Right lung (tissue), 5 donors: ENCODE measurements around the gene SASH3. TPM values are rescaled to one million over a fixed set of nuclear protein-coding genes. Genes with fewer than 3 reads are reported as not detected.

Experiments
- DNase-seq, 2 donors: peaks; one replicate each; pipeline ENCODE4 v3.0.0-alpha.2; 2013
- polyA plus RNA-seq, 5 donors: library from polyadenylated mRNA; unstranded; fragments of 120-200 nt; gene quantifications; one replicate each; pipeline versions ENCODE4 v1.2.1 to v1.2.3, GENCODE V29; 2013; ENCODE audit warnings: inconsistent platforms in 1 of 5, low replicate concordance in 1 of 5; ENCODE audit not compliant: insufficient read length in 5 of 5, insufficient read depth in 1 of 5

The SASH3 gene
- polyA plus RNA-seq, 5 donors = 2.8 to 4.1 (median 3.4) TPM

DNA sequence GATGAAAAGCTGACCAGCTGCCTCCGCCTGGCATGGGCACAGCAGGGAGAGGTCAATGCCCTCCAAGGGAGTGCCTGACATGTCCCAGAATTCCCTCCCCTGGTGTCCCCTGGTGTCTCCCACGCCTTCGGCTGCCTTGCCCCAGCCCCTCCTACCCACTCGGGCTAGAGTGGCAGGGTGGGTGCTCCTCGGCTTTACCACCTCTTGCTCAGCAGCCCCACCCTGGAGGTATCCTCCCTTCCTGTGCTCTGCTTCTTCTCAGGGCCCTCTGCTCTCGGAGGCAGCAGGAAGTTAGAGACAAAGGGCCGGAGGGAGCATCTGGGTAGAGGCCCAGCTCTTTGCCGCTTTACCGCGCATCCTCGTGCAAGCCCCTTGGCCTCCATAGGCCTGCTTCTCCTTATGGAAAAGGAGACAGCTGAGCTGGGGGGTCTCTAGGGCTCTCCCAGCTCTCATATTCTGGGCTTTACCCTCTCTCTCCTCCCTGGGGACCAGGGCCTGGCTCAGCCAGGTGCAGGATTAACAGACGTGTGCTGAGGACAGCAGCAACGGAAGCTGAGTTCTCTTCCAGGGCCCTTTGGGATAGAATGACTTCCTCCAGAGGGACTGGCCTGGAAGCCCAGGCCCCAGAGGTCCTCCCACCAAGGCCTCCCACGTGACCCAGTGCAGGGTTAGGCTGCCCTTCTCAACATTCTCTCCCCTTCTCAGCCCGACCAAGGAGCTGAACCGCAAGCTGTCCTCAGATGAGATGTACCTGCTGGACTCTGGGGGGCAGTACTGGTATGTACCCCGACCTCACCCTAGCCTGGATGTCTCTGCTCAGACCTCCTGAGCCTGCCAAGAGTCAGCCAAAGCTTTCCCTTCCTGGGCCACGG, 23.7 kb upstream of the SASH3 start:
- no peak for DNase-seq

DNA sequence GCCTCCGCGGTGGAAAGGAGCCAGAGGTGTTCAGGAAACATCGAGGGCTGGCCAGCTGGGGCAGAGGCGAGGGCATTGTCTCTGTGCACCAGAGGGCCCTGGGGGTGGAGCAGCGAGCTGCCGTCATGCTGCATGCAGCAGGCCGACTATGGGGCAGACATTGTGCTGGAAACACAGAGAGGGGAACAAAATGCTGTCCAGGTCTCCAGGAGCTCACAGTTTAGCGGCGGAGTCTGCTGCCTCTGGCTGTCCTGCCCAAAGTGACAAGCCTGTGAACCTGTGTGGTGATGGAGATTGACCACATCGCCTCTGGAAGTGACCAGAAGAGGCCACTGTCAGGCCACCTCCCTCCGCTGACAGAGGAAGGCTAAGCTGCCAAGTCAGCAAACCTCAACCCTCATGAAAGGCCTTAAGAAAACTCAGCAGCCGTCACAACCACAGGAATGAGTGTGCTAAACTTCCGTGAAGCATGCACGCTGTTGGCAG, 20.1 kb upstream of the SASH3 start:
- DNase-seq = no peak

DNA sequence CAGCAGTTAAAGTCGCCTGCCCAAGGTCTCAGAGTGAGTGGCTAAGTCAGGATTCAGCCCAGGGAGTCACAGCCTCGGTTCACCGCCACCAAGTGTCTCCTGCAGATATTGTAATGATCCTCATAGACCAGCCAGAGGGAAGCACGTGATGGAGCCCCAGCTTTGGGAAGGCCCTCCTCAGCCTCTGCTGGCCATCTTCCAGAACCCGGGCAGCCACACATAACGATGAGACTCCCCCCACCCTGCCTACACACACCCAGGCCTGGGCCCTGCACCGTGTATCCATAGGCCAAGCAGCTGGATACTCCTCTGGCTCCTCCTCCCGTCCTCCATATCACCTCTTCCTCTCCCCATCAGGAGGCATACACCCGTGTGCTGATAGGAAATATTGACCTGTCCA, 19.6 kb upstream of the SASH3 start:
- DNase-seq = no peak

DNA sequence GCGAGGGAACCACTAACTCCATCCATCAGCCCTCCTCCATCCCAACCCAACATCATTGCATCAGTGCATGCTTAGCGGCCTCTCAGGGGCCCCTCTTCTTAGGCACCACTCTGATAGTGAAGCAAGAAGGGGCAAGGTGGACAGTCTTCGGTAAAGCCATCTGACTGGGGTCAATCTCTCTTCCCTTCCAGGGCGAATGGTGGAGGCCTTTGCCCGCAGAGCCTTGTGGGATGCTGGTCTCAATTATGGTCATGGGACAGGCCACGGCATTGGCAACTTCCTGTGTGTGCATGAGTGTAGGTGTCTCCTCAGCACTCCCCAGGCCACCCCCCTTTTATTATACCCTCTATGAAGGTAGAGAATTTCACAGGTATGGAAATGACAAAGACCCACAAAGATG, 18.8 kb upstream of the SASH3 start:
- no peak for DNase-seq

DNA sequence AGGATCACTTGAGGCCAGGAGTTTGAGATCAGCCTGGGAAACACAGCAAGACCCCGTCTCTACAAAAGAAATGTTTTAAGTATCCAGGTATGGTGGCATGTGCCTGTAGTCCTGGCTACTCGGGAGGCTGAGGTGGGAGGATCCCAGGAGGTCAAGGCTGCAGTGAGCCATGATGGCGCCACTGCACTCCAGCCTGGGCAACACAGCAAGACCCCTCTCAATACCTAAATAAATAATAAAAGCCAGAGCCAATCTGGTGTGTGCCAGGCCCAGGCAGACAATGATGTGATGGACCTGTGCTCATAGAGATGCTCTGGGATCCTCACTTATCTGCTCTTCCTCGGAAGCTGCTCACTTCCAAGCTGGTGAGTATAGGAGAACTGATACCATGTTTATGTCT, 18.2 kb upstream of the SASH3 start:
- no peak for DNase-seq

DNA sequence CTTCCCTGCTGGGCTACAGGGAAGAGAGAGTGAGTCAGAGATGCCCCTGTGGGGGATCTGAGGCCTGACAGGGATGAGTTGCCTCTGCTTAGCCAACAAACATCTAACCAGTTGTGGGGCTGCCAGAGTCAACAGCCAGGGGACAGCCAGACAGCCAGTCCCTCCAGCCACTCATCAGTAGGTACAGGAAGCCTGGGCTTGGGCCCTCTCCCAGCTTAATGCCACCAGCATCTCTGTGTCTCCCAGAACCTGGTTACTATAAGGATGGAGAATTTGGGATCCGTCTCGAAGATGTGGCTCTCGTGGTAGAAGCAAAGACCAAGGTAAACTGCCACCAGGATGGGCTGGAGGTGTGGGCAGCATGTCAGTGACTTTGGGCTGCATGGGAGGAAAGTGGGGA, 17.3 kb upstream of the SASH3 start:
- DNase-seq = no peak

DNA sequence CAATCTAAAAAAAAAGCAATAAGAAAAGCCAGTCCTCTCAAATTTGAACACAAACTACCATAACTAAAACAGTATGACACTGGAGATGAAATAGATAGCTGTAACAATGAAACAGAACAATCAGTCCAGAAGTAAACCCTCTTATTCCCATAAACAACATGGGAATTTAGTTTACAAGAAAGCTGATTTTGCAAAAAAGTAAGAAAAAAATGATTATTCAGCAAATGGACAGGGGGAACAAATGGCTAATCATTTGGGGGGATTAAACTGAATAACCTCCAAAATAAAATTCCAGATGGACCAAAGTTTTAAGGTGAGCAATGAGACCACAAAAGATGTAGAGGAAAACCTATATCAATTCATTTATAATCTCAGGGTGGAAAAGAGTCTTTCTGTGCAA, 16.1 kb upstream of the SASH3 start:
- no peak for DNase-seq

DNA sequence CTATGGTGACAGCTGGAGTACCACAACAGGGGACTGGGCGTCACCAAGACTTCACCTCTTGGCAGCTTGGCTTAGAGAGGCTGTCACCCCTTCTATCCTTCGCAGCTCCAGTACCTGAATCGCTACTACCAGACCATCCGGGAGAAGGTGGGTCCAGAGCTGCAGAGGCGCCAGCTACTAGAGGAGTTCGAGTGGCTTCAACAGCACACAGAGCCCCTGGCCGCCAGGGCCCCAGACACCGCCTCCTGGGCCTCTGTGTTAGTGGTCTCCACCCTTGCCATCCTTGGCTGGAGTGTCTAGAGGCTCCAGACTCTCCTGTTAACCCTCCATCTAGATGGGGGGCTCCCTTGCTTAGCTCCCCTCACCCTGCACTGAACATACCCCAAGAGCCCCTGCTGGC, 11.6 kb upstream of the SASH3 start:
- DNase-seq = no peak

DNA sequence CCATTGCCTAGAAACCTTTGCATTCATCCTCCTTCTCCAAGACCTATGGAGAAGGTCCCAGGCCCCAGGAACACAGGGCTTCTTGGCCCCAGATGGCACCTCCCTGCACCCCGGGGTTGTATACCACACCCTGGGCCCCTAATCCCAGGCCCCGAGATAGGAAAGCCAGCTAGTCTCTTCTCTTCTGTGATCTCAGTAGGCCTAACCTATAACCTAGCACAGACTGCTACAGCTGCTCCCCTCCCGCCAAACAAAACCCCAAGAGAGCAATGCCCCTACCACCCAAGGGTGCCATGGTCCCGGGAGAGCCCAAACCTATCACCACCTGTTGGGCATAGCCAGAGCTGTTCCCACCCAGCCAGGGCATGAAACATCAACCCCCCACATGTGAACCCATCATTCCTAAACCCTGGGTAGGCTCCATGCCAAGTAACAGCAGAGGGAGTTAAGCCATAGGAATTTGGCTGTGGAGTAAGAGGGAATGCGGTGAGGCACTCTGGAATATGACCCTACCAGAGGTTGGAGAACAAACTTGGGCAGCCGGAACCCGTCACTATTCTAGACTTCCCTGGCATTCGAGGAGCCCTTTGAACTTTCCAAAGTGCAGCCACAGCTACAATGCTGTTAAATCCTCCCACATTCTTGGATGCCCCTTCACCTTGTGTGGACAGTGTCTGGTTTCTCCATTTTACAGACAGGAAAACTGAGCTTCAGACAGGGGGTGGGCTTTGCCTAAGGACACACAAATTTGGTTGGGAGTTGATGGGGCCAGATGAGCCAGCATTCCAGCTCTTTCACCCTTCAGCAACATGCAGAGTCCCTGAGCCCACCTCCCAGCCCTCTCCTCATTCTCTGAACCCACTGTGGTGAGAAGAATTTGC, 10.9 kb upstream of the SASH3 start:
- no peak for DNase-seq

DNA sequence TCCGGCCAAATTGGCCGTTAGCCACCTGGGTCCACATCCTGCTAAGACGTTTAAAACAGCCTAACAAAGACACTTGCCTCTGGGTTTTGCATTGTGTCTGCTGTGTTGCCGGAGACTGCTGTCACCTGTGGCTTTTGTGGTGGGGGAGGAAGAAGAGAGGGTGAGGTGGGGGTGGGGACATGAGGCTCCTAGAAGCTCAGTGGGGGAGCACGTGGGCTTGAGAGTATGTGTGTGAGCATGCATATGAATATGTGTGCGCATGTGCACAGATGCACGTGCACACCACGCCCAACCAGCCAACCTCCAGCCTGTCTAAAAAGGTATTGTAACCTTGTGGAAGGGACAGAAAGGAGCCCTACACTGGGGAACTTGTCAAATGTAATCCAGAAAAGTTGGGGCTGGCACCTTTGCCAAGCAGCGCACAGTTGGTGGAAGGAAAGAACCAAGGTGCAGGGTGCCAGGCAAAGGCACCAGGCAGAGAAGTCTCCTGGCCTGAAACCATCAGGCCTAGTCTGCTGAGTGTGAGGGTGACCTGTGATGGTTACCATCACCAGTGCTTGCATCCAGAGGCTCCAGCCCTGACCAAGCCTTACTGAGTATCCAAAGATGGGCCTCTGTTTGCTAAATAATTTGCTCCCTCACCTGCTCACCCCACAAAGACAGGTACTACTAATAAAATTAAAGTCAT, 10.1 kb upstream of the SASH3 start:
- no peak for DNase-seq

DNA sequence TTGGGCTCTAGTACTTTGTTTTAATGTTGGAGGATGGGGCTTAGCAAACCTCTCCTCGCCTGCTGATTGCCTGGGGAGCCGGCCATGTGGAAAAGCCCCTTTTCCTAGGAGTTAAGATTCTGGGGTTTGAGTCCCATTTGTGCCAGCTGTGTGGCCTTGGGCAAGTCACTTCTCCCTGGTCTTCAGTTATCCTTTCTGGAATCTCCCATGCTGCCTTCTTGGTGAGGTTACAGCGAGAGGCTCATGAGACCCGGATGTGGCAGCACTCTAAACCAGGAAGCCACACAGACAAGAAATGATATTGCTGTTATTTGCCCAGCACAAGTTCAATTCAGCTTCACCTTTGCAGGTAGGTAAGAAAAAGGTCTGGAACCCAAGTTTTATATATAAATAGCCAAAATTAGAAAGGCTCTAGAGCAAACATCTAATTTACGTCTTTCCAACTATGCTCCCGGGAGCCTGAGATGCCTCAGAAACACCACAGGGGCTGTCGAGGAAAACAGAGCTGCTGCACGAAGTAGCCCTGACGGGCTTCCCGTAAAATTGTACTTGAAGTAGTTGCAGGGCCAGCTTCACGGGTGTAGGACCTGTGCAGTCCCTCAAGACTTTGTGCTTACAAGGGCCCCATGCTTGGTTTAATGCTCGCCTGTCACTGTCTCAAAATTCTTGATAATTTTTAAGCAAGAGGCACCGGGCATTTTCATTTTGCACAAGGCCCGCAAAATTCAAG, 8.3 kb upstream of the SASH3 start:
- DNase-seq = no peak

DNA sequence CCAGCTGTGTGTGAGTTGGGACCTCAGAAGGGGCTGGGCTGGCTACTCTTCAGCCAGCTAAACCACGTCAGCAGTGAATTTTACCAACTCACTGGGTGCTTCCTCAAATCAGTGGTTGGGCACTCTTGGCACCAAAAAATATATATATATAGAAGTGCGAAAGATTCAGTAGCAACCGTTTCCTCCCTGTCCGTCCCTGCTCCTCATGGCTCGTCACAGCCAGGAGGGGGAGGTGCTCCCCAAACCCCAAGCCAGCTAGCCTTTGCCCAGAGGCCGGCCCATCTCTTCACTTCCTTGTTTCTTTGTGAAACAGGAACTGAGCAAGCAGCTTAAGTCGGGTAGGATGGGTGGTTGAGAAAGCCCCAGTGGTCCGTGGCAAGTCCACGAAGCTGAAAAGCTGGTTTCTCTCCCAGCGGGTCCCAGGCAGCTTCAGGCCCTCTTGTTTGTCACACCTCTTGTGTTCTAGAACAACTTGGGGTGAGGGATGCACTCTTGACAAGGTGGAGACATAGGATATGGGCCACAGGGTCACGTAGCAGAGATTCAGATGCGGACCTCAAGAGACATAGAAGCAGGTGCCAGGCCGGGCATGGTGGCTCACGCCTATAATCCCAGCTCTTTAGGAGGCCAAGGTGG, 6.8 kb upstream of the SASH3 start:
- DNase-seq = no peak

DNA sequence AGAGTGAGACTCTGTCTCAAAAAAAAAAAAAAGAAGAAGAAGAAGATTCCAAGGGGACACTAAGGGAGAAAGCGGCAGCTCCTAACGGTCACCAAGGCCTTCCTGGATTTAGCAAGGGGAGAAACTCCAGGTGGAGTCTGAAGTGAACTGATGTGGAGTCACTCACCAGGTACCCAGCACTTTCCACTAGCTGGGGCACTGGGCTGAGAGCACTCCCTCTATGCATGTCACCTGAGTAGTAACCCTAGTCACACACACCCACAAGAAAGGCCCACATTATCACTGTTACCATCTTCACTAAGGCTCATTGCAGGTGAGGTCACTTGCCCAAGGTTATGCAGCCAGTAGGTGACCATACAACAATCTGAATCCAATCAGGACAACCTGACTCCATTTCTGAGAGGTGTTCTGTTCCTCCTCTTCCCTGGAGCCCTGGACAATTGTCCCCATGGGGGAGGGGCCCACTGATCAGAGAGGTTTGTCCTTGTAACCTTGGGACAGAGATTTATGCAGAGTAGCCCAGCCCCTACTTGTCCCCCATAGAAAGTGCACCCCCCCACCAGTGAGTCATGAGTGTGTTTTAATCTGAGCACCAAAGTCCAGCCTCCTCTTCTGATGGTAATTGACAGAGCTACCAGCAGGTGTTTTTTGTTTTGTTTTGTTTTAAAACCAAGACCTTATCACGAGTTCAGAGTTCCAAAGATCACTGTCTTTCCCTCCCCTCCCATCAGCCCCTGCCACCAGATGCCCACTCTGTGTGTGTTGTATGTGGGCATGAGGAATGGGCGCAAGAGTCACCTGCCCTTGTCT, 5.9 kb upstream of the SASH3 start:
- no peak for DNase-seq

DNA sequence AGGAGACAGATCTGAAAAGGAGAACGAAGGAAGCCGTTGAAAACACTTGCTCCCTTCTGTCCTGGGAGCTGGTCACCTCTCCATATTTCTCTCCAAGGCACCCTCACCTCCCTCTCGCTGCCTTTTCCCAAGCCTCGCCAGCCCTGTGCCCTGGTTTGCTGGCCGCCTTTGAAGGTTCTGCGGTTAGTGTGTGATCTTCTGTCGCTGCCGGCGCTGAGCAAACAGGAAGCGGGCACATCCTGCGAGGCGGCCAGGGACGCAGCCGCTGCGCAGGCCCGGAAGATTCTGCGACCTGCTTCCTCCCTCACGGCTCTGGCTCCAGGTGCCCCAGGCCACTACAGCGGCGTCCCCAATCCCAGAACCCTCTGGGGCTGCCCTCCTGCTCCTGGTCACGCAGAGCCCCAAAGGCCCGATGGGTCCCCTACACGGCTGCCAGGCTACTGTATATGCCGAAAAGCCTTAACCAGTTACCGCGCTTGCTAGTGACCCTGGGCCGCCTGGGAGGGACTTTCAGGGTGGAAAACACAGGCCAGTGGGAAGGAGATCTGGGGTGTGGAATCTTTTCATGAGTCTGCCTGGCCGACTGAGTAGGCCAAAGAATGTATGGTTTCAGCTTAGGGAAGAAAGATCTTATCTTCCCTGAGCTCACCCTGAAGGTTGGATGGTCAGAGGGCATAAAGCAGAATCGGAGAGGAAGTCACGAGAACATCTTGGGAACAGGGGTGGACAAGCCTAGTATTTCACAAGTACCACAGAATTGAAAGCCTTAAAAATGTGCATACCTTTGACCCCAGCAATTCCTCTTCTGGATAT, 2.3 kb upstream of the SASH3 start:
- DNase-seq = peak; percentile 21

DNA sequence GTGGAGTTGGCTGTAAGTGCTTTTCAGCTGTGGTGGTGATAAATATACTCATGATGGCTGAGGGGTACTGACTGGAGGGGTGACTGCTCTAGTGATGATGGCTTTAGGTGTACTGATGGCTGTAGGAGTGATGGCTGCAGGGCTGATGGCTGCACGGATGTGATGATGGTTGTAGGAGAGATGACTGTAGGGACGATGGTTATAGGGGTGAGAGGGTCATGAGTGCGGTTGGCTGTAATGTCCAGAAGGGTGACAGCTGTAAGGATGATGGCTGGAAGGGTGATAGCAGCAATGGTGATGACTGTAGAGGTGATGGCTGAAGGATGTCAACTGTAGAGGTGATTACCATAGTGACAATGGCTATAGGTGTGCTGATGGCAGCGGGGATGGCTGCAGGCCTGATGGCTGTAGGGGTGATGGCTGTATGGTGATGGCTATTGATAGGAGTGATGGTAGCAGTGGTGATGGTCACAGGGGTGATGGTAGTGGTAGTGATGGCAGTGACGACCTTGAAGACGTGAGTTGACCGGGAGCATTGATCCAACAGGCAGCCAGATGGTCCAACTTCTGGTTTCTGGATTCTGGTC, 570 bp upstream of the SASH3 start:
- DNase-seq = no peak

DNA sequence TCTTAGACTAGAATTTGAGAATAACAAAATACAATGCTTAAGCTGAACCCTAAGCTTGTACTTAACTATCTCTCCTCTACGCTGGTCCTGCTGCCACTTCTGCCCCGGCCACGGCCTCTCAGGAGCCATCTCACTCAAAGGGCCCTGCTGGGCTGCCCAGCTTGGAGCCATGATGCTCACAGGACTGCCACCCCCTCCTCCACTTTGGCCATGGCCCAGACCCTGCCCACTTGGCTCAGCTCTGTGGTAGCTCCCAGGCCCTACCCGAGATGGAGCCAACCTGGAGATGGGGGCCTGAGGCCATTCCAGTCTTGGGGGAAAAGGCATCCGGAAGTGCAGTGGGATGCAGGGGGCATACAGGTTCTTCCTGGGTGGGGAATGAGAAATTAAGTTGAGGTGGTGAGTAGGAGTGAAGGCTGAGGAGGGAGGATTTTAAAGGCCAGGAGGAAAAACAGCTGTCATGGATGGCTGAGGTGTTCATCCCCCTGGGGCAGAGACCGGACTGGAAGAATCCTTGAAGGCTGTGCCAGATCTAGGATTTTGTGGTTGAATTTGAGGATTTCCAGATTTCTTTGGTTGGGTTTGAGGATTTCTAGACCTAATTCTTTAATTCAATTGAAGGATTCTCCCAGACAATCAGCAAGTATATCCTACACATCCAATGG, 824 bp downstream of the SASH3 start:
- DNase-seq = no peak

DNA sequence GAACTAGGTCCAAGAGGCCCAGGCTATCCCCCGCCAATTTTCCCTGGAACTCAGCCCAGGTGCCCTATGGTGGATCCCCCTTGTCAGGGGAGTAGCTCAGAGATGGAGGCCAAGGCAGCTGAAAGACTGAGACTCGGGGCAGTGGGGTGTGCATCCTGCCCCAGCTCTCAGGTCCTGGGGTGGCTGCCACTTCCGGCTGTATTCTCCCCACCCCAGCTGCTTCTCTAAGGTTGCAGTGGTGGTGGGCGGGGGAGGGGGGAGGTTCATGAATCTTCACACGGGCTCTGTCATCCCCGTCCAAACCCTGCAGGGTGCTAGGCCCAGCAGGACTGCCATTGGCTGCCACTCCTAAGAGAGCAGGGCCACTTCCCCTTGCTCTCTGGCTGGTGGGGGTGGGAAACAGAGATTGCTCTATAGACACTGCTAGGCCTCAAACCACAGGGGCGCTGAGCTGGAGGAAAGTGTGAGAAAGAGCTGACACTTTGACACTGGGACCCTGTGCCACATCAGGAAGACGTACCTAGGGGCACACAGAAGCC, 1.5 kb downstream of the SASH3 start:
- no peak for DNase-seq
